Activated gamma-delta T cell treated with Interleukin-2 at 50 U/mL for 16 hours (primary cell): Measurements from ENCODE around the gene SCP2.

Source experiments
- DNase-seq: peaks from one replicate; pipeline ENCODE4 v3.0.0-alpha.2; 2020

SCP2 gene

DNA sequence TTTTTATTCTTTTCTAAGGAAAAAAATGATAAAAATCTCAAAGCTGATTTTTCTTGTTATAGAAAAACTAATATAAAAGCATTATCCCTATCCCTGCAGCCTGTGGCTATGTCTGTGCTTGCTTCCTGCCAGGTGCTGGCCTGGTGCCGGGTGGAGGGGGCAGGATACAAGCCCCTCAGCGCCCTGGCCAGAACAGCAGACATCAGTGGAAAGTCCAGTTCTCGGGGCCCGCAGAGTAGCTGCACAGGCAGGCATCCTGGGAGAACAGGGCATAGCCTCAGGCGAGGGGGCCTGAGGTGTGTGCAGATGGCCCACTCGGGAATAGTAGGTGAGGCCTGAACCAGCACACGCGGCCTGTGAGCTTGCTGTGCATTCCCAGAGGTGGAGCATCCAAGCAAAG, 158.3 kb downstream of the SCP2 start:
- DNase-seq = no peak

GRCh38 chr1:53086491-53087070, 159.5 kb downstream of the SCP2 start:
- no peak for DNase-seq

DNA sequence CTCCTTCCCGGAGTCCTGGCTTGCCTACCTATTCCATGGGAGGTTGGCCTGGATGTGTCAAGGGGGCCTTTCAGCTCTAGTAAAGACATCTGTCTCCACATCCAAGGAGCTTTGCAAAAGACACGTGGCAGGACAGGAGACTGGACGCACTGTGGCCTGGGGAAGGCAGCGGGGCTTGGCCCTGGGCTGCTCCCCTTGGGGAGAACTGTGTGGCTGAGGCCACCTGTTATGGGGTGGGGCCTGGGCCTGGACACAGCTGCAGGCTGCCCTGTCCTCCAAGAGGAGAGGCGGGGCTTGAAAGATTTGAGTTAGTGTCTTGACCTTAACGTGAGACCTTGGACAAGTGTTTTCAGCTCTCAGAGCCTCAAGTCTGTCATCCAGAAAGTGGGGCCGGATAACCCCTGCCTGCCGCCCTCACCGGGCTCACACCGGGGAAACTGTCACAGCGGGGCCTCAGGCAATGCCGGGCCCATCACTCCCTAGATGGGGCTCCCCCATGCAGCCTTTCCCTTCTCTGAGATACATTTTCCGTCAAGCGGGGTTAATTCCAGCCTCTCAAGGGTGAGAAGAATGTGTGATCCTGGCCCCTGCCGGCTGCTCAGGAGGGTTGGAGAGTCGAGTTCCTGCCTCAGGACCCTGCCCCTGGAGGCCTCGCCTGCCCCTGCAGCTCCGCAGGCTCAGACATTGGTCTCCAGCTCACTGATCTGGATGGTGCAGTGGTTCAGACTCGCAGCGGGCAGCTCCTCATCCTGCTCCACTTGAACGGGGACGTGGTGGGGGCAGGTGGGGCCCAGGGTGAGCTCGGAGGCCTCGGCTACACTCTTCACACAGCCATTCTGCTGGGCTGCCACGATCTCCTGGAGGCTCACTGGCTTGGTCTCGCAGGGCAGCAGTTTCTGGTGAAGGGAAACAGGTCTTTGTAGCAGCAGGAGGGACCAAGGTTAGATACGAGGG, 160.5 kb downstream of the SCP2 start:
- DNase-seq = no peak

DNA sequence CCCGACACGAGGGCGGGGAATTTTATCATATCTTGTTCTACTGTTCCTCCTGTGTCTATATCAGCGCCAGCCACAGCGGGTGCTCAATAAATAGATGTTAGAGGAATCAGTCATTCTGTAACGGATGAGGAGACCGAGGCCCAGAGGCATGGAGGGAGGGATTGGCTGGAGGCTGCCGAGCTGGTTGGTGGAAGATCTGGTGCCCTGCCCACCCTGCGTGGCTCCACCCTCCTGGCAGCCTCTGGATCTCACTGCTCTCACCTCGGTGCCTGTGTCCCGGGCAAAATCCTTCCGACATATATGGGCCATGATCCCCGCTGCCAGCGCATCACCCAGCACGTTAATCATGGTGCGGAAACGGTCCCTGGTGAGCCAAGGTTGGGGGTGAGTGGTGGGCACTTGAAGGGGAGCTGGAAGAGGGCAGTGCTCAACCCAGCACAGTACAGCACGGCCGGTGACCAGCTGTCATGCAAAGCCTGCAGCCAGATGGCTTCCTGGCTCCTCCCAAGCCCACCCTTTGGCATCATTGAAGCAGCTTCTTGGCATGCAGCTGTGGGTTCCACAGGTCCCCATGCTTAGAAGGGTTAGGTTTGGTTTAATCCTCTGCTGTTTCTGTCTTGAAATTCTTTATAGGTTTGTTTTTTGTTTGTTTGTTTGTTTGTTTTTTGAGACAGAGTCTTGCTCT, 161.7 kb downstream of the SCP2 start:
- no peak for DNase-seq

DNA sequence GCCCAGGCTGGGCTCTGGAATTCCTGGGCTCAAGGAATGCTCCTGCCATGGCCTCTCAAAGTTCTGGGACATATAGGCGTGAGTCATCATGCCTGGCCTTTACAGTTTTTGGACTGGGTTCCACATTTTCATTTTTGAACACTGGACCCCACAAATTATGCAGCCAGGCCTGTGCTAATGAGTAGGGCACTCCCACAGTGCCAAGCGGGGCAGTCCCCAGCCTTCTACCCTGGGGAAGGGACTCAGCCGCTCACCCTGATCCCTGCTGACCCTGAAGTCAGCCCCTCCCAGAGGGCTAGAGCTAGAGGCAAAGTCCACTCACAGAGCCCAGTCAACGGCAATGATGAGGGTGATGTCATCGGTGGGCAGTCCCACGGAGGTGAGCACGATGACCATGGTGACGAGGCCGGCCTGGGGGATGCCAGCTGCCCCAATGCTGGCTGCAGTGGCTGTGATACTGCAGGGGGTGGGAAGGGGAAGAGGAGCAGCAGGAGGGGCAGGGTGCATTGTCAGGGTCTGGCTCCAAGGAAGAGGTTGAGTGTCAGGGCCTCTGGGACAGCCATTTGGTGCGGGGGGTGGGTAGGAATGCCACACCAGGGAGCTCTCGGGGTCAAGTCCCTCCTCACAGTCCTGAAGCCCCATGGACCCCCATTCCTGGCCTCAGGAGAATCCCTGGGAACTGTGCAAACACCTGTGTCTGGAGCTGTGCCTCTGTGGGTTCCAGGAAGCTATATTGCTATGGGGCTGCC, 162.6 kb downstream of the SCP2 start:
- no peak for DNase-seq

- no peak for DNase-seq
These were observed 163.4 kb downstream of the SCP2 start for GRCh38 chr1:53090227-53091147.

GRCh38 chr1:53091841-53092645, 165.0 kb downstream of the SCP2 start:
- no peak for DNase-seq

DNA sequence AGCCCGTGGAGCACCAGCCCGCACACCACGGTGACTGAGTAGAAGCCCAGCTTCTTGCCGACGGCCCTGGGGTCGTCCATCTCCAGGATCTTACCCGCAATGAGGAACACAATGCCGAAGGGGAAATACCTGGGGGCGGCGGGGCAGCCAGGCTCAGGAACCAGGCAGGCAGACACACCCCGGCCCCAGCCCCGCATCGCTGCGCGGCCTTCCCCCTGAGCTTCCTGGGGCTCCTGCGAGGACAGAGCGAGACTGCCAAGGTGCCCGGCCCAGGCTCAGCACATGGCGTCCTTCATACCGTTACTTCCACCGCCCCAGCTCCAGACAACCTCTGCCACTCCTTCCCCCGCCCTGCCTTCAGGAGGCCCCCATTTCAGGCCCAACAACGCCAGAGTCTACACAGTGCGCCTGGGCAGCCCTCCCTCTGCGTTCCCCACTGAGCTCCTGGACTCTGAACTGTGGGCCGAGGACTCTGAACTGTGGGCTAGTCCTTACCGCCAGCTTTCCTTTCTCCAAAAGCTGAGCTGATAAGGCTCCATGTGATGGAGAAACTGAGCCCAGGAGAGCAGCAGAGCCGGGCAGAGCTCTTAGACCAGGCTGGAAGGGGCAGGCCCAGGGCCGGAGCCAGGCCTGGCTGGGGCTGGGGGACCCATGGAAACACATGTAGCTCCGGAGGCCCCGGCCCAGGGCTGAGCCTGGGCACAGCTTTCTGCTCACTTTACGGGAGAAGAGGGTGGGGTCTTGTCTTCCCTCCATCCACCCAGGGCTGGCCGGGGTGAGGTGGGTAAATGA, 165.8 kb downstream of the SCP2 start:
- no peak for DNase-seq

DNA sequence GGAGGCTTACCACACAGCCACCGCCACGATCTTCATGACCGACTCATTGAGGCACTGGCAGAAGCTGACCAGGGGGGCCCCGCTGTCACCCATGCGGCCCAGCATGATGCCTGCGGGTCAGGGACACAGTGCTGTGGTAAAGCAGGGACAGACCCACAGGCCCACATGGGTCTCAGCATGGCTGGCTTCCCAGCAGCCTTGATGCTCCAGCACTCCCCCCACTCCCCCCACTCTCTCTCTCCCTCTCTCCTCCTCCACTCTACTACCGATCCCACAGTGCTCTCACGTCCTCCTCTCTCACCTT, 166.3 kb downstream of the SCP2 start:
- no peak for DNase-seq

DNA sequence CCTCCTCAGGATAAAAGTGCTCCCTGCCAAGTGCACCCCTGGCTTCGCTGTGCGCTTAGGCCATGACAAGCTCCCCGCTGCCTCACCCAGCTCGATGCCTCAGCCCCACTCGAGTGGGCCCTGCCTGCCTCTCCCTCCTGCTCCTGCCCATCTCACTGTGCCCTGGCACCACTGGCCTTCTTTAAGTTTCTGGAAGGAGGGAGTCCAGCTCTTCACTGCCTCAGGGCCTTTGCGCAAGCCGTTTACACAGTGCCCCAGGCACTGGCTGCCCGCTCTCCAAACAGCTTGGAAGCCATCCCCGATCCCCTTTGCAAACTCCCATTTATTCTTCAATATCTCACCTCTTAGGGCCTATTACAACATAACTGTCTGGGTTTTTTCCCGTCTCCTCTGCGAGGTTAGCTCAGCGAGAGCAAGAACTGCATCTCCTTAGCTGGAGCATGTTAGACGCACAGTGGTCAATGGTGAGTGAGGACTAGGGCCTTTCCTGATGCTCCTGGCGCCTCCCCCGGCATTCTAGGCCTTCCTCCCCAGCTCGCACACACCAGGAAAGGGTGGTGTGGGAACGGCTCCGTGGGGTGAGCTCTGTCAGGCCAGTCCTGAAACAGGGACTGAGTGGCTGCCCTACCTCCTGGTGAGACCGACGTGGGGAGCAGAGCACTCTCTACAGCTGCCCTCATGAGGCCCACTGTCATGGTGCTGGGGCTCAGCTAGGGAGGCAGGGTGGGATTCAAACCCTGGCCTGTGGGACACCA, 166.9 kb downstream of the SCP2 start:
- DNase-seq = no peak

GRCh38 chr1:53094533-53094919, 167.4 kb downstream of the SCP2 start:
- no peak for DNase-seq
